IMR-90 (cell line): ENCODE results near the gene RYR2. TPM values are rescaled to one million over a fixed set of nuclear protein-coding genes. Genes with fewer than 3 reads are reported as not detected.

Source experiments
- ATAC-seq: fragments of 200-7000 bp; cut with Tn5 transposase; 2 replicates; pipeline ENCODE4 v1.9.1; 2020; ENCODE audit warnings: low read depth, mild to moderate bottlenecking, moderate library complexity
- BruUV-seq: library from RNA; stranded (reverse); fragments of 400-500 nt; replicated peaks from 2 replicates; lab custom pipeline; 2021; lab: Mats Ljungman, UMichigan
- CTCF ChIA-PET: fragments of 300-600 bp; formaldehyde crosslinking; extraction: SDS; loops from one replicate; lab custom pipeline; 2021; ENCODE audit warnings: antibody characterized with exemption; lab: Yijun Ruan, JAX
- POLR2A ChIA-PET: fragments of 300-600 bp; sonication (Branson Sonifier 250); formaldehyde crosslinking; loops from one replicate; lab custom pipeline; 2022; ENCODE audit warnings: antibody characterized with exemption; ENCODE audit not compliant: unreplicated experiment; lab: Charles Lee
- DNase-seq: peaks from one replicate; pipeline ENCODE4 v3.0.0; 2013
- H2AFZ ChIP-seq: replicated peaks from 2 replicates; pipeline ENCODE3; 2013; ENCODE audit warnings: low read length, mild to moderate bottlenecking; ENCODE audit not compliant: poor library complexity
- H2AK5ac ChIP-seq: 2 replicates; pipeline ENCODE4 v1.6.1; 2013; ENCODE audit warnings: low read depth, low read length, inconsistent platforms
- H2AK9ac ChIP-seq: replicated peaks from 2 replicates; pipeline ENCODE3; 2013; ENCODE audit warnings: mild to moderate bottlenecking, low read depth, low read length, moderate library complexity; ENCODE audit not compliant: poor library complexity
- H2BK120ac ChIP-seq: 2 replicates; pipeline ENCODE4 v1.6.1; 2013; ENCODE audit warnings: low read depth, low read length, inconsistent platforms
- H2BK15ac ChIP-seq: 3 replicates; pipeline ENCODE4 v1.6.1; 2013; ENCODE audit warnings: low read depth, low read length, inconsistent platforms
- H2BK20ac ChIP-seq: 2 replicates; pipeline ENCODE4 v1.6.1; 2013; ENCODE audit warnings: low read depth, mild to moderate bottlenecking, inconsistent platforms, low read length, moderate library complexity
- H2BK5ac ChIP-seq: 2 replicates; pipeline ENCODE4 v1.6.1; 2013; ENCODE audit warnings: mild to moderate bottlenecking, low read depth, low read length, inconsistent platforms; ENCODE audit not compliant: poor library complexity, severe bottlenecking
- H3K14ac ChIP-seq: replicated peaks from 2 replicates; pipeline ENCODE4 v1.6.1; 2013; ENCODE audit warnings: low read depth, low read length, inconsistent platforms
- H3K18ac ChIP-seq: 2 replicates; pipeline ENCODE4 v1.6.1; 2013; ENCODE audit warnings: low read depth, low read length, control low read depth
- H3K23ac ChIP-seq: 2 replicates; pipeline ENCODE4 v1.6.1; 2013; ENCODE audit warnings: low read depth, low read length, inconsistent platforms
- H3K27ac ChIP-seq: 2 replicates; pipeline ENCODE4 v1.5.1; 2013; ENCODE audit warnings: mild to moderate bottlenecking, control low read depth, low read length; ENCODE audit not compliant: insufficient read depth
- H3K27me3 ChIP-seq: 2 replicates; pipeline ENCODE4 v1.6.1; 2013; ENCODE audit warnings: low read length; ENCODE audit not compliant: control insufficient read depth, insufficient read depth
- H3K36me3 ChIP-seq: 2 replicates; pipeline ENCODE4 v1.6.1; 2013; ENCODE audit warnings: low read length, mixed read lengths; ENCODE audit not compliant: control insufficient read depth, insufficient read depth
- H3K4ac ChIP-seq: 2 replicates; pipeline ENCODE4 v1.6.1; 2013; ENCODE audit warnings: low read depth, low read length, inconsistent platforms
- H3K4me1 ChIP-seq: 2 replicates; pipeline ENCODE4 v1.6.1; 2013; ENCODE audit warnings: low read length, mixed read lengths; ENCODE audit not compliant: control insufficient read depth, insufficient read depth
- H3K4me2 ChIP-seq: 2 replicates; pipeline ENCODE4 v1.6.1; 2013; ENCODE audit warnings: low read depth, mild to moderate bottlenecking, control low read depth, low read length, moderate library complexity
- H3K4me3 ChIP-seq: 2 replicates; pipeline ENCODE4 v1.5.1; 2013; ENCODE audit warnings: low read depth, mild to moderate bottlenecking, control low read depth, low read length, moderate library complexity; ENCODE audit not compliant: insufficient read depth
- H3K56ac ChIP-seq: 2 replicates; pipeline ENCODE4 v1.6.1; 2013; ENCODE audit warnings: low read length, inconsistent platforms; ENCODE audit not compliant: insufficient read depth; ENCODE audit errors: extremely low read depth
- H3K79me1 ChIP-seq, 2 experiments: 2 replicates each; pipeline ENCODE4 v1.6.1; 2013; ENCODE audit warnings: low read length in 2 of 2, inconsistent platforms in 1 of 2, low read depth in 1 of 2
- H3K9ac ChIP-seq: 2 replicates; pipeline ENCODE4 v1.6.1; 2013; ENCODE audit warnings: low read depth, low read length, control low read depth
- H3K9me1 ChIP-seq: 2 replicates; pipeline ENCODE4 v1.6.1; 2013; ENCODE audit warnings: low read length, inconsistent platforms; ENCODE audit not compliant: insufficient read depth
- H3K9me3 ChIP-seq: 2 replicates; pipeline ENCODE4 v1.6.1; 2013; ENCODE audit warnings: low read length; ENCODE audit not compliant: control insufficient read depth, insufficient read depth
- H4K20me1 ChIP-seq: 2 replicates; pipeline ENCODE4 v1.6.1; 2013; ENCODE audit warnings: low read length, inconsistent platforms; ENCODE audit not compliant: insufficient read depth
- H4K5ac ChIP-seq: 2 replicates; pipeline ENCODE4 v1.6.1; 2013; ENCODE audit warnings: mild to moderate bottlenecking, low read depth, low read length, control low read depth
- H4K8ac ChIP-seq, 2 experiments: 2 replicates each; pipeline ENCODE4 v1.6.1; 2013; ENCODE audit warnings: low read depth in 2 of 2, low read length in 2 of 2, control low read depth in 1 of 2, inconsistent platforms in 1 of 2
- H4K91ac ChIP-seq: 2 replicates; pipeline ENCODE4 v1.6.1; 2013; ENCODE audit warnings: low read depth, low read length, inconsistent platforms; ENCODE audit not compliant: insufficient read depth
- CEBPB ChIP-seq: IDR thresholded peaks from 2 replicates; pipeline ENCODE4 v1.6.1; 2012; ENCODE audit warnings: low read depth, low read length, improper control_type of control experiment
- MAZ ChIP-seq: IDR thresholded peaks from 2 replicates; pipeline ENCODE4 v1.6.1; 2012; ENCODE audit warnings: low read depth, mild to moderate bottlenecking, low read length, improper control_type of control experiment, moderate library complexity, borderline replicate concordance
- MXI1 ChIP-seq: IDR thresholded peaks from 2 replicates; pipeline ENCODE4 v1.6.1; 2012; ENCODE audit warnings: low read depth, mild to moderate bottlenecking, low read length, moderate library complexity, borderline replicate concordance
- POLR2A ChIP-seq: IDR thresholded peaks from 2 replicates; pipeline ENCODE4 v1.6.1; 2012; ENCODE audit warnings: mild to moderate bottlenecking, low read depth, low read length
- RCOR1 ChIP-seq: IDR thresholded peaks from 2 replicates; pipeline ENCODE4 v1.6.1; 2012; ENCODE audit warnings: mild to moderate bottlenecking, low read length, improper control_type of control experiment; ENCODE audit not compliant: insufficient replicate concordance
- RFX5 ChIP-seq: IDR thresholded peaks from 2 replicates; pipeline ENCODE4 v1.8.0; 2012; ENCODE audit warnings: low read depth, mild to moderate bottlenecking, low read length, moderate library complexity
- WGBS, 2 experiments: methylation state at CpG; one replicate each; pipeline versions ENCODE4 v1.1.5 to v1.1.7; 2013; ENCODE audit warnings: missing lambda C conversion rate in 2 of 2; ENCODE audit not compliant: insufficient read length in 1 of 2; ENCODE audit errors: extremely low coverage in 2 of 2; 5-methylcytosine and 5-hydroxymethylcytosine counted together
- dilution Hi-C: fragments of 300-500 bp; cut with HindIII; formaldehyde crosslinking; loops from one replicate; pipeline ENCODE4 v1.14.3; 2018; ENCODE audit warnings: low sequenced_read_pairs; ENCODE audit not compliant: unreplicated experiment
- in situ Hi-C: fragments of 300-500 bp; cut with MboI; formaldehyde crosslinking; loops from 3 replicates; pipeline ENCODE4 v1.14.3; 2019; ENCODE audit warnings: low sequenced_read_pairs, inconsistent platforms, mixed read lengths
- intact Hi-C: fragments of 100-400 bp; cut with micrococcal nuclease; formaldehyde crosslinking; loops from 2 replicates; pipeline ENCODE4 v1.10.0; 2022
- polyA plus RNA-seq, 3 experiments: library from polyadenylated mRNA; depleted of rRNA; stranded (reverse); fragments of >200 nt; gene quantifications; 2 replicates each; pipeline ENCODE4 v1.2.3, GENCODE V29; 2012; ENCODE audit warnings: low replicate concordance in 1 of 3
- total RNA-seq: library from RNA; depleted of rRNA; stranded (reverse); fragments of >200 nt; gene quantifications from 2 replicates; pipeline ENCODE4 v1.2.3, GENCODE V29; 2012

RYR2 gene
- total and polyA plus RNA-seq, 2 of the 4 experiments (the other 2 are of a cell fraction) = not detected

DNA sequence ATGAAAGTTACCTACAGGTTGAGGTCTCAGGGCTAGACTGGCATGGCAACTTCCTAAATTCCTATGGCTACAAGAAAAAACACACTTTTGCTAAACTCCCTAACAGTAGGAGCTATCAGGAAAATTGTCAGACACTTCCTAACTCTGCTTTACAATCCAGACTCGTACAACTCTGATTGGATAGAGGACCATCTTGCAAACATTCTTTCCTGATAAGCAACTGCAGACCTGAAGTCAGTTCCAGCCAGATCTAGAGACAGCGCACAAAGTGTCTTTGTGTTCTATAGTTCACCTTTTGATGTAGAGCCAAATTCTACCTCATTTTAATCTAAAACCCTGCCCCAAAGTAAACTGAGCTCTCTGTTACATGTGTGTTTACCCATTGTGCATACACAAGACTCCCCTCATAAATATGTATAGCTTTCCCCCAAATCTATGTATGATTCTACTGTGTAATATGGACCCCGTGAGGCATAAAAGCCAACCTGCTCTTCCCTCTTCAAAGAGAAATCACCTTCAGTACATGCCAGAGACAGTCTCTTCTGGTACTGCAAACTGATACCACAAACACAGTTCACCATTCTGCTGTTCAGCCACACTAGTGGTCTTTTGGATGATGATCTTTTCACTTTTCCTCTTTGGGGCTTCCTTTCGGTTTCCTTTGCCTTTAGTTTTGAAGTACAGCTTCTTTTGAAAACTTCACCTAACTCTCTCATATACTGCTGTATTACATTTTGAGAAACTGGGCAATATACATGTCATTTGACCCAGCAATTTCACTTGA is 827.0 kb downstream of the RYR2 start:
- no peak overlapping the region for H3K14ac ChIP-seq
- TF ChIP-seq MAZ (no peak), MXI1 (no peak), RCOR1 (no peak), RFX5 (no peak), CEBPB (no peak), POLR2A (no peak)
- H4K20me1 ChIP-seq = no peaks in the 10 kb centered on the region
- H3K27me3 ChIP-seq = no peaks in the 10 kb centered on the region
- H3K79me1 ChIP-seq = no peaks in the 10 kb centered on the region
- H2AK5ac ChIP-seq = no peak overlapping the region
- DNase-seq = no peak
- H3K9ac ChIP-seq = no peak overlapping the region
- no peak overlapping the region for H3K18ac ChIP-seq
- no peaks in the 10 kb centered on the region for H3K9me1 ChIP-seq
- ATAC-seq = no peak
- H4K8ac ChIP-seq = no peak overlapping the region
- POLR2A ChIA-PET = no interaction called here
- H3K27ac ChIP-seq = no peak overlapping the region
- no peaks in the 10 kb centered on the region; the same call in 1 of the 2 replicates for H3K9me3 ChIP-seq
- no peak overlapping the region for H3K56ac ChIP-seq
- no peak overlapping the region for H4K5ac ChIP-seq
- H2AFZ ChIP-seq = no peak overlapping the region
- no peak overlapping the region for H4K91ac ChIP-seq
- no peak overlapping the region for H2BK120ac ChIP-seq
- no peak overlapping the region for H2BK20ac ChIP-seq
- no peak overlapping the region for H3K4me3 ChIP-seq
- H2AK9ac ChIP-seq = no peak overlapping the region
- no peak overlapping the region for H3K23ac ChIP-seq
- no peak overlapping the region for H2BK15ac ChIP-seq
- H2BK5ac ChIP-seq = no peak overlapping the region
- no peaks in the 10 kb centered on the region for H3K36me3 ChIP-seq
- WGBS, 2 experiments = no CpG with 5 or more reads among the region's 4 CpGs
- BruUV-seq = no TSS peak
- H3K4me1 ChIP-seq = peaks cover 3% of the 10 kb centered on the region
- in situ Hi-C loops (no loop called here), dilution Hi-C loops (no loop called here), intact Hi-C loops (loop anchor here (10.0 kb wide), 2 partner anchors 386 to 566 kb away; no protein-coding TSS in a partner anchor)
- H3K4me2 ChIP-seq = no peak overlapping the region
- H3K4ac ChIP-seq = no peak overlapping the region
- CTCF ChIA-PET = interaction anchor here (1.1 kb wide), 1 partner anchor 63 kb away, joined by 4 read pairs; no protein-coding TSS in a partner anchor
